Hindlimb muscle (tissue), 1 donor: ENCODE data around the gene PRR14L. TPM values are rescaled to one million over a fixed set of nuclear protein-coding genes. Genes with fewer than 3 reads are reported as not detected.
"Not testable (repeated sequence)": the region's sequence is repeated elsewhere in the genome, so short reads cannot be mapped to it uniquely, and the experiment has no call there.

Source experiments
- DNase-seq: peaks from one replicate; pipeline ENCODE4 v3.0.0-alpha.2; 2013
- polyA plus RNA-seq: library from polyadenylated mRNA; unstranded; fragments of 120-200 nt; gene quantifications from one replicate; pipeline ENCODE4 v1.2.1, GENCODE V29; 2013; ENCODE audit not compliant: insufficient read length

PRR14L gene
- polyA plus RNA-seq, 1 donor, result 19.5 TPM

DNA sequence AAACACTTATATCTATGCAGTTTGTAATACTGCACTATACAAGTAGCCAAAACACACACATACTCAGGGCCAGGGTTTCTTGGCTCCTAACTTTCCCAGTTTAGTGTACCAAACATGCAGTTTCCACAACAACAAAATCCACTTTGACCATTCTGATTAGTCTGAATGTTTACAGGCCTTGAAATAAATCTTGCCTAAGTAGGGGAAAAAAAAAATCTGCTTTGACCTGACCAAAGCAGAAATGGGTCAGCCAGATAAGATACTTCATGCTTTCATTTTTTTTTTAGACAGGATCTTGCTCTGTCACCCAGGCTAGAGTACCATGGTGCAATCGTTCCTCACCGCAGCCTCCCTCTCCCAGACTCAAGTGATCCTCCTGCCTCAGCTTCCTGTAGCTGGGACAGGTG is 10.1 kb downstream of the PRR14L start:
- DNase-seq, result no peak

DNA sequence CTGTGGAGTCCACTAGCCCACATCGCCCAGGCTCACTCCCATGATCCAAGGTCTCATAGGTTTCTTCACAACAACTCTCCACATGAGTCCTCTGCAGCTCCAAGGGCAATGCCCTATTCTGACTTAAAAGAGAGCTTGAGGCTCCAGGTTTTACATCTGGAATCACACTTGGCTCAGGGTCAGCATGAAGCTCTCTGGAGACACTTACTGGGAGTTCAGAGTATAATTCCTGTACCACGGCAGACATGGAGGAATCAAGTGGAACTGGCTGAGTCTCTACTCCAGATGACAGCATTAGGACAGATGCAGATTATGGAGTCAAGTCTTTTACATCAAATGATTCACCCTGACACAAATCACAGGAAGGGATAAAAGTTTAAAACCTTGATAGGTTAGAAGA is 11.4 kb downstream of the PRR14L start:
- no peak for DNase-seq

DNA sequence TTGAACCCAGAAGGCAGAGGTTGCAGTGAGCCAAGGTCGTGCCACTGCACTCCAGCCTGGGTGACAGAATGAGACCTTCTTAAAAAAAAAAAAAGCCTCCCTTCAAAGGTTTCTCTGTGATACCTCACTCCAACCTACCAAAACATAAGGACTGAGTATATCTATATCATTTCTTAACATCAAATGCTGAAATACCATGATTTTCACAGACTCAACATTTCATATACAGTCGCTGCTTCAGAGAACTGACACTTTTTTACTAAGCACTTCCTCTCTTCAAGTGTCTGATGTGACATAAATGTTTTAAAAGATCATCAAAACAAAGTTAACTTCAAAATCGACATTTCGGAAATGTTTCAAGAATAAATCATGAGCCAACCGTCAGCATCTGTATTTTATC is 12.0 kb downstream of the PRR14L start:
- DNase-seq, result no peak

GRCh38 chr22:31736458-31736857 is 13.5 kb downstream of the PRR14L start:
- no peak for DNase-seq

DNA sequence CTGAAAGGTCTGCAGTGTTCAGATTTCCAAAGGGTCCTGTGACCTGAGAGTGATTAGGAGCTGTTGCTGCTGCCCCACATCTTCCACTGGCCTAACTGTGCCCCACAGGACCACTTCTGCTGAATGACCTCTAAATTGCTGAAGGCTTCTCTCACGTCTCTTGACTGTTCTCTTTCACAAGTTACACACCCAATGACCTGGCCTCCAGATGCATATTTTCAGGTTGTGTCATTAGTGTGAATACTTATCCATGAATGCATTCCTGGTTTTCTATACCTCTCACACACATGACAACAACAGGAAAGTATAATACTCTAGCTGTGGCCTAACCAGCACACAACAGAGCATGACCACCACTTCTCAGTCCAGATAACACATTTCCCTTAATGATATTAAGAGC is 15.4 kb downstream of the PRR14L start:
- no peak for DNase-seq

DNA sequence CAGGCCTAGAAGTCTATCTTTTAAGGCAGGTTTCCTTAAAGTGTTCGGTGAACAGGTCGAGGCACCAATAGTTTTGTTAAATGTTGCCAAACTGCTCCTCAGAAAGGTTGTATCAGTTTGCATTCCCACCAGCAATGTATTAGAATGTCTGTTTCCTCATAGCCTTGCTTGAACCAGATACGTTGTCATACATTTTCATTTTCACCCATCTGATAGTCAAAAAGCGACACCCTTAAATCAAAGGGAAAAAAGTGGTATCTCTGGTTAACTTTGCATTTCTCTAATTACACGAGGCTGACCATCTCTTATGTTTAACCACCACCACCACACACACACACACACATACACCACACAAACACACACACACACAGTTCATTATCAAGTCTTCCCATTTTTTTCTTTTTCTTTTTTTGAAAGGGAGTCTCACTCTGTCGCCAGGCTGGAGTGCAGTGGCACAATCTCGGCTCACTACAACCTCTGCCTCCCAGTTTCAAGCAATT is 16.3 kb downstream of the PRR14L start:
- no peak for DNase-seq

GRCh38 chr22:31732089-31732829 is 17.7 kb downstream of the PRR14L start:
- DNase-seq, result no peak

- DNase-seq, result no peak
Observed at GRCh38 chr22:31730344-31730711, 19.6 kb downstream of the PRR14L start.

- DNase-seq, result no peak
Observed at GRCh38 chr22:31728857-31729256, 21.1 kb downstream of the PRR14L start.

DNA sequence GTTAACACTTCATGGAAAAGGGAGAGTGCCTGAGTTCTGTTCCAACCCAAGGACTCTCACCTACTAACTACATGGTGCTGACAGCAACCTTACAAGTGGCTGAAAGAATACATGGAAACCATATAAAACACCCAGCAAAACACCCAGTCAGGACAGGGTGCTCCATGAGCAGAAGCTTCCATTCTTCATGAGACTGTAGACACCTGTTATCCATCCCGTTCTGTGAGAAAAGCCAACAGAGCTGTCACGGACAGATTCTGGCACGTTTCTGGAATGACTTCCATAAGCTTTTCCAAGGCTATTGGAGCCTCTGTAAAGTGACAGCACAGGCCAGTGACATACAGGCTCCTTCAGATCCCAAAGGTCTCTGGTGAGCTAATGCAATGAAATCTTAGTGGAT is 23.2 kb downstream of the PRR14L start:
- DNase-seq, result no peak

DNA sequence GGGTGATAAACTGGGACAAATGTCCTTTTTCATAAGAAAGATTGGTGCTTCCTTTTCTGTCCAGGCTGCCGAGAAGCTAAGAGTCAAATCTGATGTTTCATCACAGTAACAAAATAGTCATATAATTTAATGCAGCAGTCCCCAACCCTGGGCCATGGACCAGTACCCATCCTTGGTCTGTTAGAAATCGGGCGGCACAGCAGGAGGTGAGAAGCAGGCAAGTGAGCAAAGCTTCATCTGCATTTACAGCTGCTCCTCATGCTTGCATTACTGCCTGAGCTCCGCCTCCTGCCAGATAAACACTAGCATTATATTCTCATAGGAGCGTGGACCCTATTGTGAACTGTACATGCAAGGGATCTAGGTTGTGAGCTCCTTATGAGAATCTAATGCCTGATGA is 26.2 kb downstream of the PRR14L start:
- DNase-seq, result no peak

DNA sequence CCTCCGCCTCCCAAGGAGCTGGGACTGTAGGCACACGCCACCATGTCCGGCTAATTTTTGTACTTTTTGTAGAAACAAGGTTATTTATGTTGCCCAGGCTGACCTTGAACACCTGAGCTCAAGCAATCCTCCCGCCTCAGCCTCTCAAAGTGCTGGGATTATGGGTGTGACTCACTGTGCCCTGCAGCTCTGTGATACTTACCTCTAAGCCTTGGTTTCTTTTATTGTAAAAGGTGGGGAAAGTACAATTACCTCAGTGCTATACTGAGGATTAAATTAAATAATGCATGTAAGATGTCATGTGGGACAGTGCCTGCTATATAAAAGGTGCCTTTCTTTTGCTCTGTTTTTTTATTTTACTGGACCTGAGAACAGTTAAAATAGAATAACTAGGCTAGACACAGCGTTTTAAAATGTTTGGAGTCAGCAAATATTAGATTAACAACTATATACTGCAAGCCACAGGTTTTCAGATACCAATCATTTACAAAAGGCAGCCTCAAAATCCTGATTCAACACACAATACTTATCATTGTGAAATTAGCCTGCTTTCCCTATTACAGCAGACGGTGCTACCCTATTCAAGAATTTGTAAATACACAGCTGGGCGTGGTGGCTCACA is 30.0 kb downstream of the PRR14L start:
- no peak for DNase-seq

DNA sequence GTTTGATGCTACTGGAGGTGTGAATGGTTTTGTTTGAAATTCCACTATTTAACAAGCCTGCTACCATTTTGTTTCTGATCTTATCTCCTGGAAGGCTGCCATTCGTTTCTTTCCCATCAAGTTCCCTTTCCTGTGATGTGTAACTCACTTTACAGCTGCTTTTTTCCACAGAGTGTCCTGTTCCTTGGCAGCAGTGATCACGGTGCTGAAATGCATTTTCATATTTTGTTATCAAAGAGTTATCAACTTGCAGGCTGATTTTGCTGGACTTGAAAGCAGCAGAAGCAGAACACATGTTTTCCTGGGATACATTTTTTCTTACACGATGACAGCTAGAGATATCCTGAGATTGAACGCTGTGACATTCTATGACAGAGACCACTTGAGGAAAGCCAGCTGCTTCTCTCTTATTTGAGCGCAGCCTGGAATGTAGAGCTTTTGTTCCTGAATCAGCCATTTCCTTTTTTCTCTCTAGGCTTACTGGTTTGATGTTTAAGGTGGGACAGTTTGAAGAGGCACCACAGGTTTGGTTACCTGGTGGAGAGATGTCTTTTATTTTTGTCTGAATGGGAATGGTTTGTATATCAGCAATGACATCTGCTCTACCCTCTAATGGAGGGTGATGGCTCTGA is 34.7 kb downstream of the PRR14L start:
- DNase-seq, result no peak

DNA sequence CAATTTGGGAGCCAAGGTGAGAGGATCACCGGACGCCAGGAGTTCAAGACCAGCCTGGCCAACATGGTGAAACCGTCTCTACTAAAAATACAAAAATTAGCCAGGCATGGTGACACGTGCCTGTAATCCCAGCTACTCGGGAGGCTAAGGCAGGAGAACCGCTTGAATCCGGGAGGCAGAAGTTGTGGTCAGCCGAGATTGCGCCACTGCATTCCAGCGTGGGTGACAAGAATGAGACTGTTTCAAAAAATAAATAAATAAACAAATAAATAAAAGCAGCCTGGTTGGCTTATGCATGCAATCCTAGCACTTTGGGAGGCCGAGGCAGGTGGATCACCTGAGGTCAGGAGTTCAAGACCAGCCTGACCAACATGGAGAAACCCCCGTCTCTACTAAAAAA is 38.7 kb downstream of the PRR14L start:
- not testable (repeated sequence) for DNase-seq

- no peak for DNase-seq
Observed at GRCh38 chr22:31707519-31707918, 42.4 kb downstream of the PRR14L start.

DNA sequence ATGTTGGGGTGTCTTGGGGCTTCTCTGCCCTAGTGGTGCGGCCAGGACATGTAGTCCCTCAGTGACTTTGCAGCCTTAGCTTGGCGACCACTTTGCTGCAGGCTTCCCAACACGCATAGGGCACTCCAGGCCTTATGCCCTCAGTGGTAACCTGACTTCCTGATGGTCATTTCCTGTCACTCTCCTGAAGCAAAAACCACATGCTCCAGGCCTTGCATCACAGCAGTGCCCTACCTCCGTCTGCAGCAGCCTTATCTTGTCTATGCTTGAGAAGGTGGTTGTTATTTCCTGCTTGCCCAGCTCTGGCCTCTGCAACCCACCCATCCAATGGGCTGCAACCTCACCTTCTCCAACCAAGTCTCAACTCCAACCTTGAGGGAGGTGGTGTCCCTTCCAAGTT is 54.5 kb downstream of the PRR14L start:
- no peak for DNase-seq

DNA sequence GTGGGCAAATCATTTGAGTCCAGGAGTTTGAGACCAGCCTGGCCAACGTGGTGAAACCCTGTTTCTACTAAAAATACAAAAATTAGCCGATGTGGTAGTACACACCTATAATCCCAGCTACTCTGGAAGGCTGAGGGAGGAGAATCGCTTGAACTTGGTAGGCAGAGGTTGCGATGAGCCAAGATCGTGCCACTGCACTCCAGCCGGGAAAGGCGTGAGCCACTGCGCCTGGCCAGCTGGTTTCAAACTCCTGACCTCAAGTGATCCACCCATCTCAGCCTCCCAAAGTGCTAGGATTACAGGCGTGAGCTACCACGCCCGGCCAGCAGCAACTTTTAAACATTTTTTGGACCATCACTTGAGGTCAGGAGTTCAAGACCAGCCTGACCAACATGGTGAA is 55.9 kb downstream of the PRR14L start:
- DNase-seq, result not testable (repeated sequence)

- no peak for DNase-seq
Observed at GRCh38 chr22:31692186-31692886, 57.6 kb downstream of the PRR14L start.

GRCh38 chr22:31691408-31691807 is 58.5 kb downstream of the PRR14L start:
- no peak for DNase-seq

- no peak for DNase-seq
Observed at GRCh38 chr22:31683181-31684105, 66.5 kb downstream of the PRR14L start.

- no peak for DNase-seq
Observed at GRCh38 chr22:31682751-31683150, 67.2 kb downstream of the PRR14L start.
